NCI-H2107 (cell line): ENCODE results near the gene NCKIPSD.

ENCODE experiments used
- DNase-seq: peaks from one replicate; lab custom pipeline; 2025; lab: John Stamatoyannopoulos, UW

NCKIPSD gene

DNA sequence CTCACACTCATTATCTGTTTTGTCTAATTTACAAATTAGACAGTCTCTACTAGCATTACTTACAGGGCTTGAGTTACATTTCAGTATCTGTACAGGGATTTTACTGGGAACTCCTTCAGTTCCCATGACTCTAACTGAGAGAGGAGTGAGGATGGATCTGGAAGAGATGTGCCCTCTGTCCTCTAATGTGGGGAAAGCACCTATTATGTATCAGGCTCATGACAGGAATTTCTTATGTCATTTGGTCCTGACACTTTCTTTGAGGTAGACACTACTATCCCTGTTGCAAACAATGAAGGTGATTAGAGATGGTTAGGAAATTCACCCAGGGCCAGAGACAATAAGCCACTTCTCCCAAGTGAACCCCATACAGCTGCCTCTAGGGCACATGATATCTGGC, 10.9 kb upstream of the NCKIPSD start:
- DNase-seq = no peak

DNA sequence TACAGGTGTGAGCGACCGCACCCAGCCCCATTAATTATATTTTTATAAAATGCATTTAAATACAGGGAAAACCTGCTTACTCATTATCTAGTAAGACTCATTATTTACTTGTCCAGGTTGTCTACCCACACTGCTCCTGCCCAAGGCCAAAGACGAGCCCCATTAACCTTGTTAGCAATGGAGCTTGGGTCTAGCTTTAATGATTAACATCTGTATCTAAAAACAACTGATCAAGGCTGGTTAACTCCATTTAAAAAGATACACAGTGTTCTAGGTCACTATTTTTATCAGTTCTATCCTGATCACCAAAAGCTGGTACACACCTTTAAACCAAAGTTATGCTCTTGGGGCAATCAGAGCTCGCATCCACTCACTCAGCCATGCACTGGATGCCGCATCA, 10.4 kb upstream of the NCKIPSD start:
- no peak for DNase-seq

DNA sequence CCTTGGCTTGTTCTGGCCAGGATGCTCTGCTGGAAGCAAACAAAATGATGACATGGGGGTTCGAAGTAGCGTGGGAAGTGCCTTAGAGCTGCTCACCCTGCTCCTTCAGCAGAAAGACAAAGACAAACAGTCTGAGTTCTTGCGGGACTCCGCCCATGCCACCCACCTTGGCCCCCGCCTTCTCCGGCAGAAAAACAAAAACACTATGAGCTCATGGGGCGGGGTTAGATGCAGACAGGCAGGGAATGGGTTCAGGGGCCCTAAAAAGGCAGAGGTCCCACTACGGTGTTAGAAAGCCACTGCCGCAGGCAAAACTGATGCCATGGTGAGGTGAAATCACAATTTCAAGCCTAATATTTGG, 9.7 kb upstream of the NCKIPSD start:
- no peak for DNase-seq

DNA sequence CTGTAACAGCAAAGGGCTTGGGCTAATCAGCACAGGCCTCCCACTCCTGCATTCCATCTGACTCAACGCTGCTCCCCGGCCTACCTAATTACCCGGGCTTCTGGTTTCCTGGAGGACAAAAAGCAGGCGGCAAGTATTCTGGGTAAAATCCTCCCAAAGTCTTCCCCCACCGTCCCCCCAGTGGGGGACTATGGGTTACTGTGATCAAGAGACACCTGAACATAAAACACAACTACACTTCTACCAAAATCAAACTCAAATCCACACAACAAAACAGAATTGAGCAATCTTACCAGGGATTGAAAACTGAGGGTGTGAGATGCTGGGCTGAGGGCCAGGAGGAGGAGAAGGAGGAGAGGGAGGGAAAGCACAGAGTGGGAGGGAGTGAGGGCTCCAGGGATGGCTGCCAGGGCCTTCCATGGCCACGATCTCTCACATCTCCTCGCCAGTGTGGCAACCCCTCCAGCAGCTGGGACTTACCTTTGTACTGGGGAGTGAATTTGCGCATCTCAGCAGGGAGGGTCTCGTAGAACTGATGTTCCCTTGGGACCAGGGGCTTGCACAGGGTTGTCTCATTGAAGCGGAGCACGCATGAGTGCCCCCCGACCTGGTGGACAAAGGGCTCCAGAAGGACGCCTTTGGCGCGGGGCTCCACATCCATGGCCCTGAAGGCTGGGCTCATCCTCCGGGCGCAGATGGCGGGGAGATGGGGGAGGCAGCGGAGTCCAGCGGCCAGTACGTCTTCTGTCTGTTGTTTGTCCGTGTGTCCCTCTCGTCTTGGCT, 9.1 kb upstream of the NCKIPSD start:
- DNase-seq = no peak

DNA sequence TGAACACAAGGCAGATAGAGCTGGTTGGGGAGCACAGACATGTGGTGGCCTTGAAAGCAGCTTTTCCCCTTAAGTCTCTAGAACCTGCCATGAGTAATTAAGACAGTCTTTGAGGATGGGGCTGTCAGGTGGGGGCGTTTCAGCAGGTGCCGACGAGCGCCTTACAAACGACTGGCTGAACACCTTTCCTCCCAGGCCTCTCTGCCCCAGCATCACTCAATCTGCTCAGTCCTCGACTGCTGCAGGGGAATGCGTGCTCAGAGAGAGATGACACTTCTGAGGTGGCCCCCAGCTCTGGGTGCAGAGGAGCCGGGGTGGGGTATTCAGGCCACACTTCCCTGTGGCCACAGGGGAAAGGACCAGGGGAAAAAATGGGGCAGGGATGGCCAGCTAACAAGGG, 8.1 kb upstream of the NCKIPSD start:
- DNase-seq = no peak

DNA sequence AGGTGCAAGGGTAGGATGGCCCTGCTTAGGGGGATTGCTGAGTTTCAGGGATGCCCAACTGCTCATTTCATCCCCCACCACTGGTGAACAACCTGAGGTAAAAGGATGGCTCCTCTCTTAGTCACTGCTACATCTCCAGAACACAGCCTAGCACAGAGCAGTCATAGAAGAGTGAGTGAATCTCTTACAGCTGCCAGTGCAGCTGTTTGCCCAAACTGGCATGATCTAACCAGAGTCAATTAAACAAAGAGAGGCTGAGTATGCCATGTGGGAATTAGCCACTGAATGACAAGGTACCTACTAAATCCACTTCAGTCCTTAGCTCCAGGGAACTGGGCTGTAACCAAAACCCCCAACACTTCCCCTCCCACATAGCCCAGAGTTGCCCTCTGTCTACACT, 6.8 kb upstream of the NCKIPSD start:
- no peak for DNase-seq

DNA sequence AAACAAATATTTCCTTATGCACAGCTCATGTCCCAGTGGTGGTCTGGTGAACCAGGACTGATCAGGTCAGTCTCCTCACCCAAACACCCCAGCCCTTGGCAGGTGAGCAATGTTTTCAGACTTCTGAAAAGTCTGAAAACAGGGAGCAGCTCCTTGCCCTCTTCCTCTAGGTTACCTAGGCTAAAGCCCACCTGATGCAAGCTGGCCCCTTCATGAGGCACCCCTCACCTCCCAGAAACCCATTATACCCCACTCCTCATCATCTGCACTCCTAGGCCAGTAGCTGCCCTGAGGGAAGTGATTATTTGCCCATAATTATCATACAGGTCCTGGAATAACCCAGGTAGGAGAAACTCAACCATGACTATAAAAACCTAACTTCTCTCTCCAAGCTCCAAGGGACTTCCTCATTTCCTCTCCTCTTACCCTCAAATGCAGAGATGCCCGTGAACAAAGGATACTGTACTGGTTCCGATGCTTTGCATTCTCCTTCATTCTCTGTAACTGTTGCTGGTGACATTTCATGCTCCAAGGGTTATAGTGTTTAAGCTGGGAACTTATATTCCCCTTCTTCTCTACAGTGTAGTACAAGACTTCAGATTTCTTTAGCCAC, 5.2 kb upstream of the NCKIPSD start:
- DNase-seq = no peak

DNA sequence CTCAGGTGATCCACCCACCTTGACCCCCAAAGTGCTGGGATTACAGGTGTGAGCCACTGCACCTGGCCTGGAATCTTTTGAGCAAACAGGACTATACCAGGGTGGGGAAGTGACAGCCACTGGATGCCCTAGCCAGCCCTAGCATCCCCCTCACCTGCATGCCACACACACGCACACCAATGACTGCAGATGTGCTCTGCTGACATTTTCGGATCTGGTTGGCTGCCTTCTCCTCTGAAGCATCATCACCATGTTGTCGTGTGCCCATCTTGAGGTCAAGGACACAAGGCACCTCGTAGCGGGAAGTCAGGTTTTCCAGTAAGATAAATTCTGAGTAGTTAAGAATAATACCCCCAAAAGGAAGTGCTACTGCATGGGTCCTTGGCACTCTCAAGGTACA, 3.7 kb upstream of the NCKIPSD start:
- DNase-seq = no peak

DNA sequence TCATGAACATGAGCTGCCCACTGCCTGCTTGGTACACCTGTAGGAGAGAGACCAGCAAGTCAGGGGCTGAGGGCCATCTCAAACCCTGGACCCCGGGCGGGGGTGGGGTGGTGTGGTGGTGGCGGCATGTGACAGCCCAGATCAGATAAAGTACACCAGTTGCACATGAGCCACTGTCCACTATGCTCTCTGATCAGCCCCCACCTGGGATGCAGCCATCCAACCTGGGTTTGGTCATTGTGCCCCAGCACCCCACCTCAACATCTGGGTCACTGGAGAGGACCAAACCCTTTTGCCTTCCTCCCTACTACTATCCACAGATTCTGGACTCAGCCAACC, 3.0 kb upstream of the NCKIPSD start:
- no peak for DNase-seq

DNA sequence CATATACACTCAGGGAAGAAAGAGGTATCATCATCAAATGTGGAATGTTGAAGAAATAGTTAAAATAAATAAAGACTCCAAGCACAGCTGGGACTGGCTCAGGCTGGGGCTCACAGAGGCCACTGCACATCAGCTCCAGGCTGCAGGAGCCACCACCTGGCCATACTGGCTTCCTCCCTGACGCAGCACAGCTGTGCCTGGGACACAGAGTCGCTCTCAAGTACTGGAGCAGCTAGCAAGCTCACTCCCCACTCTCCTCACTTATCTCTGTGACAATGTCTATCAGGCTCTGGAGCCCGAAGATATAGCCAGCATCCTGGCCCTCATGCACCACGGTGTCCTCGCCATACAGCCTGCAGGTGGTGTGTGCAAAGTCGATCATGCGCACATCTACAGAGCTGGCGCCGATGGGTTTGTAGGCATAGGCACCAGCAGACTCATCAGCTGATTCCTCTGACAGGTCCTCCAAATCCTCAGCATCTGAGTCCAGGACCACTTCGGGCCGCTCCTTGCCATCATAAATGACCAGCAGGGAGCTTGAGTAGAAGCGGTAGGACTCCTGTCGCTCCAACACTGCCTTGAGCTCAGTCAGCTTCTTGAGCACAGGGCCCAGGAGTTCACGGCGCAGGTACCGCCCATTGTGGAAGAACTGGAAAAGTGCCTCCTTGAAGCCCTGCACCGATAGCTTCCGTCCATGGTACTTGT, 2.5 kb upstream of the NCKIPSD start:
- no peak for DNase-seq

DNA sequence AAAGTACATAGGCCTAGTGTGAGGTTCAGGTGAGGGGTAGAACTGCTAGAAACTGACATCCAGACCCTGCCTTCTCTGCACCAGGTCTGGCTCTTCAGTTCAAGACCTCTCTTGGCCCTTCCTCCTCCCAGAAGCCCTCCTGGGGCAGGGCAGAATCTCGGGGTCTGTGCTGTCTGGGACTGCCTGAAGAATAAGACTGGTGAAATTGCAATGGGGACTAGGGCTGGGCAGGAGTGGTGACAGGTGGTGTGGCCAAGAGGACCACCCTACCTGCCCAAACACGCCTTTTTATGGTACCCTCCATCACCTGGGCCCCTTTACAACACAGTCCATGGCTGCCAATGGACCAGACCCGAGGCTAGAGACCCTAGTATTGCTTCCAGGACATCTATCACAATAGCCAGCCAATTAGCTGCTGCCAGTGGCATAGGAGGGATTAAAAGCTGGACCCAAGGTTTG, 1.5 kb upstream of the NCKIPSD start:
- DNase-seq = no peak

DNA sequence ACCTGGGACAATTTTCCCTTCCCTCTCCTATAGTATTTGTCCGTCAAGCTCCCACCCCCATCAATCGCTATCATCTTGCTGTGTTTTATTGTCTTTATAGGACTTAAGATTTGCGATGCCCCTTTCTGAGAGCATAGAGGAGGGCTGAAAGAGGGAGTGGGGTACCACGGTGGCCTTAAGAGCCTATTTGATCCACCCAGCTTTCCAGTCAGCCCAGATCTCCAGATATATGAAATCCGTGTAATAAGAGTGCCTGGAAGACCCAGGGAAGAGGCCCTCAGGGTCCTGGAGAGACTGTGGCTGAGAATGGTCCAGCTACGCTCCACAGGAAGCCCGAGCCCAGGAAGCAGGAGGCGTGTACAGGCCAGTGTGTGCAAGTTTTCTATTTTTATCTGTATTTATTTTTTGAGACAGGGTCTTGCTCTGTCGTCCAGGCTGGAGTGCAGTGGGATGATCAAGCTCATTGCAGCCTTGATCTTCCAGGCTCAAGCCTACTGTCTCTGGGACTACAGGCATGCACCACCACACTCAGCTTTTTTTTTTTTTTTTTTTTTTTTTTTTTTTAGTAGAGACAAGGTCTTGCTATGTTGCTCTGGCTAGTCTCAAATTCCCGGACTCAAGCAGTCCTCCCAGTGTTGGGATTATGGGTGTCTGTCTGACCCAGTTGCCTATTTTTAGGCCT, 964 bp upstream of the NCKIPSD start:
- no peak for DNase-seq

DNA sequence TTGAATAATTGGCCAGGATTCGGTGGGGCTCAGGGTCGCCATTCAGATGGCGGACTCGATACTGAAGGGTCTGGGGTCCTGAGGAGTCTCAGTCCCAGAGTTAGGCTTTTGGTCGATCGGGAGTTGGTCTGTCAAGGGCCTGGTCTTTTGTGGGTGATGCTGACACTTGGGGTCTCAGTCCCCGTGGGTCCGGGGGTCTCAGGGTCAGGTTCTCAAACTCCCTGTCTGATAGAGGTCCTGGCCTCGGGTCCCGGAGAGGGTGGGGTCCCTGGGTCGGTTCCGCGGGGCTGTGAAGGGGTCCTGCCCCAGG, 467 bp downstream of the NCKIPSD start:
- no peak for DNase-seq

DNA sequence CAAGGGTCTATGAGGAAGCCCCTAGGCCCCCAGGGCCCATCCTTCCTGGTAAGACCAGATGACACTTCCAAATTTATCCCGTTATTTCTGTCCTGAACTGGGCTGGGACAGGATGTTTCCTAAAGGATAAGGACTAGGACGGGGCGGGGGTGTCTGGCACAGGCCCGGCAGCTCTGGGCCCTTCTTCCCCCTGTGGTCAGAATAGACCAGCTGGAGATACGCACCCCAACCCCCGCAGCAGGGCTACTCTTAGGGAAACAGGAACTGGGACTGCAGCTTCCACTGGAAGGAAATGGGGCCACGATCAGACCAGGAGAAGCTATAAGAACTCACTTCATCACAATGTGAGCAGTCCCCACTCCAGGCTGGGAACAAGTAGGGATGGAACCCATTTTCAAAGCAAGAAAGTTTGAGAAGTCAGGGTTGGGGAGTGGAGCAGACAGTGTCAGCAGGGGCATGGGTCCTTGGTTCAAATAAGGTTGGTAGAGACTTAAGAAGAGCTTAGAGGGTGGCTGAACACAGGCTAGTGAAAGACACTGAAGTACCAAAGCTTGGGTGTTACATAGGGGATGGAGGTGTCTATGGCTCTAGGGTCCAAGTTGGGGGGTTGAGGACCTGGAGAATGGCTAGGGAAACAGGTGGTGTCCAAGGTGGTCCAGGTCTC, 1.1 kb downstream of the NCKIPSD start:
- DNase-seq = no peak

DNA sequence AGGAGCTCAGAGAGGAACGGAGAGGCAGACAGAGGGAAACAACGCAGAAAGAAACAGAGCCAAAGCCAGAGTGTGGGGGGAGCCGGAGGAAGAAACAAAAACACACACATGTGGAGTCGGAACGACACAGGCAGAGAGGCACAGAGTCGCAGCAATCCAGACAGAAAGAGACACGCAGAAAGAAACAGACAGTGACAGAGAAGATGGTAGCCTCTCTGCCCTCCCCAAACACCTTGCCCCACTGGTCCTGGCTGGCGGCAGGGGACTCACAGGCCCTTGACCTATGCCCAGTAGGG, 1.7 kb downstream of the NCKIPSD start:
- no peak for DNase-seq

DNA sequence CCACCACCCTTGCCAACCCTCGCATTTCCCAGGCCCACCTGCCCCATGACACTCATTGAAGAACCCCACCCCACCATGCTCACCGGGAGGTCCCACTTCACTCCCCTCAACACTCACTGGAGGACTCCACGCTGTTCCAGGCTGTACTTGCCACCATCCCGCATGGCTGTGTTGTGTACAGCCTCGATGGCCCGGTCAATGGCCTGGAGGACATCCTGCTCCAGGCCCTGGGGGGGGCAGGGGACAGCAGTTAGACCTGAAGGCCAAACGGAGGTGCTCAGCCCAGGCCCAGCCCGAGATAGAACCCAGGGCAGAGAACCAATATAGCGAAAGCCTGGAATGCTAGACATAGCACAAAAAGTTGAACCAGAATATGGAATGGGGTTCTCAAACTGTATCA, 2.9 kb downstream of the NCKIPSD start:
- DNase-seq = no peak

DNA sequence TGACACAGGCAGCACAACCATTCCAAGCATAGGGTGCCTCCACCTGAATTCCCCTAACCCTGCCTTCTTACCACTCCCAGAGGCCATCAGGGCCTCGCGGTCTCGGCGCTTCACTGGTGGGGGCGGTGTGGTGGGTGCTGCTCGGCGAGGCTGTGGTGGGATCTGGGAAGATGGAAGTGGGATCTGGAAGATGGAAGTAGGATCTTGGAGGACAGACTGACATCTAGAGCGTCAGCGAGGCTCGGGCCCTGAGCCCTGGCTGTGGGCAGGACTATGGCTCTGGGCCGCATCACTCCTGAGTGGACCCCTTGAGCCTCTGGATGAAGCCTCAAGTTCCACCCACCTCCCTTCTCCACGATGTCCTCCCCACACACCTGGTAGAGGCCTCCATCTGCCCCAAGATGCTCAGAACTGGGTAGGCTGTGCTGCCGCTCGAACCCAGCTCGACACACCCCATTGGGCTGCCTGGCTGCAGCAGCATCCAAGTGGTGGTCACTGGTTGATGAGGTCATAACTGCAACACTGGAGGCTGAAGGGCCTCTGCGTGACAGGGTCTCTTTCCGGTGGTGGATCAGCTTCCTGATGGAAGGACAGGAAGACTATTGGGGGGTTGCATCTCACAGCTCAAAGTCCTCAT, 3.6 kb downstream of the NCKIPSD start:
- DNase-seq = no peak

DNA sequence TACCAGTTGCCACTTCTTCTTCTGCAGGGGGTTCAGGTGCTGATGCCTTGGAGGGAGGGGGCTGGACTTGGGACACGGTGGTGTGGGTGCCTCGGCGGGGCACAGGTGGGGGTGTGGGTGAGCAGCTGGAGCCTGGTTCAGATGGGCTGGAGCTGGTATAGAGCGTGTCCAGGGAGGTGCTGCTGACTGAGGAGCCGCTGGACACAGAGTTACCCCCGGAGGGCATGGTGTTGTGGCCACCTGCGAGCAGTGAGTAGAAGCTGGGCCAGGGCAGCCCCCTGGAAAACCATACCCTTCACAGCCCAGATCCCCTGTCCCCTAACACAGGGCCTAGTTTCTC, 4.2 kb downstream of the NCKIPSD start:
- DNase-seq = no peak

DNA sequence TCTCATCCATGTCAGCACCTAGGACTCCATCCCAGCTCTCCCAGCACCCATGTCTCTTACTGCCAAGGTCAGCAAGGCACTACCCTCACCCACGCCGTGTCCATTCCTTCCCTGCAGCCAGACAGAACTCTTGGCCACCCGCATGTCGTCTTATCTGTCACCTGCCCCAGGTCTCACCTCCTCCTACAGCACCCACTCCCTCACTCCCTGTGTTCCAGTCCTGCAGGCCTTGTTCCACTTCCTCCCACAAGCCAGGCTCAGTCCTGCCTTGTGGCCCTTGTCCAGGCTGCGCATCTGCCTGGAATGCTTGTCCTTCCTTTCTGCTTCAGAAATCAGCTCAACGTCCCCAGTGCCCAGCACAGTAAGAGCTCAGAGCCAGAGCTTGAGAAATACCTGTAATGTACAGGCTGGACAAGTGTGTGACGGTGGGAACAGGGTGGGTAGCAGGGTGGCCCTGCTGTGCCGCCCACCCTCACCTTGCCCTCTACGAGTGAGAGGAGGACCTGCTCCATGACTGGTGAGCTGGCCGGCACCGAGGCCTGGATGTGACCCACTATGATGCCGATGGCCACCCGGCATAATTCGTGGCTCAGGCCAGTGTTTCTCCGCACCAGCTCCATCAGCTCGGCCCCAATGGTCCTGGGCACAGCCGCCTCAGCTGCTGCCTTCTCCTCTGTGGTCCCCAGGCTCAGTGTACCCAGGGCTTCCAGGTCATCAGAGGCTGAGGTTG, 4.7 kb downstream of the NCKIPSD start:
- DNase-seq = no peak

DNA sequence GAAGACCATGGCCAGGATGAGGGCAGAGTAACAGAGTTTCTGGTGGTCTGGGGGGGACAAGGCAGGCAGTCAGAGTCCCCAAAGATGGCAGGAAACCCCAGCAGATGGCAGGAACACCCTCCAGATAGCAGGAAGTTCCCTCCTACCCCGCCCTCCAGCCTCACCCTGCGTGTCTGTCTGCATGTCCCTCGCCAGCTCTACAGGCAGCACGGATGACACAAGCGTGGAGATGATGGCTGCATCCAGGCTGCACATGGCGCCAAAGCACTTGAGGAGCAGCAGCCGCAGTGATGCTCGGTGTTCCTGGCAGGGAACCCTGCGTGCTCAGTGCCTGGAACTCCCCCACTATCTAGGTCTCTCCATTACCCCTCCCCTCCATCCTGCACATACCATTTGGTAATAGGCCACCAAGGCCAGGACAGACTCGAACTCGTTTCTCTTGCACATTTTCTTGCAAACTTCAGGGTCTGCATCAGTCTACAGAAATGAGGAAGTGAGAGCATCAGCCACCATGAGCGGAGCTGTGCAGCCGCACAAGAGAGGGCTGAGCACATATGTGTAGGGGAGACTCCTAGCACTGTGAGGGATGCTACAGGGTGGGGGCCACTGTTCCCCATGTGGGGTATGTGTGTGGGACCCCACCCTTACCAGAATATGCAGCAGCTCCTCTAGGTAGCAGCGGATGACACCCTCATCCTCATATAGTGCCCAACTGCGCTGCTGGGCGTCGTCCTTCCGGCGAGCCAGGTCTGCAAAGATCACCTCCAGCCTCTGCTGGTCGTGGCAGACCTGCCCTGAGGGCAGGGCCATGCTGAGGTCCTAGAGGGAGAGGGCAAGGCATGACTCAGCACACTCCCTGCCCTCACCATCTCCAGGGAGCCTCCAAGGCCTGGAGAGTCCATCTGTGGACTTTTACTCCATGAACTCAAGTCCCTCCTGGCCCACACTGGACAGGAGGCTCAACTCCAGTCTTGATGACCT, 6.0 kb downstream of the NCKIPSD start:
- no peak for DNase-seq
